ENCODE results near the gene TMC4. TPM values are rescaled to one million over a fixed set of nuclear protein-coding genes. Genes with fewer than 3 reads are reported as not detected.

TMC4 gene
- total and polyA plus RNA-seq, 2 experiments from 2014 or later, result 0.18 TPM; not detected in 1

DNA sequence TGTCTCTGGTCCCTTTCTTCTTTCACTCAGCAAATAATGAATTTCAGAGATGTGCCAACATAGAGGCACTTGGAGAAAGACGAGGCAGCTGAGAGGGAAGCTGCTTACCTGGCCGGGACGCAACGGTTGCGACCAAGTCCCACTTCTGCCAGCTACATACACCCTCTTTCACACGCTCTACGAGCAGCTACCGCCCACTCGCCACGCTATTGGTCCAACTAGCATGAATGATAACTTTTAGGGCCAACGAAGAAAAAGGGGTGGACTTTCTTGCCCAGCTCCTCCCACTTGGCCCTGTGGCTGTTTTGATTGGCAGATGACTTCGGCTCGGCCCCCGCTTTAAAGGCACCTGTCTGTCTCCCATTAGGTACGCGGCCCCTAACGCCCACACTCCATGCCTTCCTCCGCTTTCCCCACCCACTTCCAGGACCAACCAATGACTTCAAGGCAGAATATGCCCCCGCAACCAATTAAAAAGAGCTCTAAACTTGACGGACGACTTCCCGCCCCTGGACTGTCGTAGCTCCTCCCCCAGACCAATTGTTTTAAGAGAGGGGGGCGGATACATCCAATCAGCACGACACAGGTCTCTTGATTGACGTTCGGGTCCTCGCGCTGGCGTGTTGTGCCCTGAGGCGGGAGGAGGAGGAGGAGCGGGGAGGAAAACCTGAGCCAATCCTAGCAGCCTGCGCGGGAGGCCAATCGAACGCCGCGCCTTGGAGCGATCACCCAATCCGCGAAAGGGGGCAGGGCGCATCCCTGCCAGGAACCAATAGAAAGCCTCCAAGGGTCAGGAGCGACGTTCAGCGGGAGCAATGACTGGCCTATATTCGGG is 35.9 kb downstream of the TMC4 start:
- Histone ChIP-seq H3F3A (ENCODE audit: insufficient read depth) (peaks cover 13% of the 10 kb centered on the region; the same call in 1 of the 2 replicates), H3K9me3 (ENCODE audit: low read depth) (no peaks in the 10 kb centered on the region), H3K4me3 (peak overlapping the region; percentile 78), H3K9me2 (ENCODE audit: insufficient read depth) (no peaks in the 10 kb centered on the region), H3K4me2 (ENCODE audit: unreplicated experiment) (peak overlapping the region; percentile 81), H3K27me3 (replicated peaks; ENCODE audit: insufficient read depth) (no peaks in the 10 kb centered on the region), H3K27ac (peak overlapping the region; percentile 77), H4K20me1 (ENCODE audit: insufficient read depth) (peaks cover 4% of the 10 kb centered on the region; the same call in 1 of the 2 replicates), H3K79me2 (ENCODE audit: insufficient read depth) (peaks cover 45% of the 10 kb centered on the region), H3K36me3 (ENCODE audit: low read depth) (no peaks in the 10 kb centered on the region), H2AFZ (peak overlapping the region; percentile 89), H3K4me1 (ENCODE audit: insufficient read depth) (peaks cover 22% of the 10 kb centered on the region), H3K9ac (peak overlapping the region; percentile 98)
- in situ Hi-C loops (cut with MboI), result no loop called here
- WGBS, 2 experiments (ENCODE audit: low coverage in 1 of 2, low lambda C conversion rate in 2 of 2, missing lambda C conversion rate in 2 of 2), result 1 to 2% methylated on average over 43 to 46 of the region's 46 CpGs
- peak; percentile 100 for DNase-seq
- TF ChIP-seq EZH2phosphoT487 (IDR thresholded peaks at IDR 0.05; ENCODE audit: insufficient read depth, low read depth), result no peak
- no peak for TF ChIP-seq EZH2 (IDR thresholded peaks at IDR 0.05; ENCODE audit: insufficient read depth, poor library complexity, severe bottlenecking)

DNA sequence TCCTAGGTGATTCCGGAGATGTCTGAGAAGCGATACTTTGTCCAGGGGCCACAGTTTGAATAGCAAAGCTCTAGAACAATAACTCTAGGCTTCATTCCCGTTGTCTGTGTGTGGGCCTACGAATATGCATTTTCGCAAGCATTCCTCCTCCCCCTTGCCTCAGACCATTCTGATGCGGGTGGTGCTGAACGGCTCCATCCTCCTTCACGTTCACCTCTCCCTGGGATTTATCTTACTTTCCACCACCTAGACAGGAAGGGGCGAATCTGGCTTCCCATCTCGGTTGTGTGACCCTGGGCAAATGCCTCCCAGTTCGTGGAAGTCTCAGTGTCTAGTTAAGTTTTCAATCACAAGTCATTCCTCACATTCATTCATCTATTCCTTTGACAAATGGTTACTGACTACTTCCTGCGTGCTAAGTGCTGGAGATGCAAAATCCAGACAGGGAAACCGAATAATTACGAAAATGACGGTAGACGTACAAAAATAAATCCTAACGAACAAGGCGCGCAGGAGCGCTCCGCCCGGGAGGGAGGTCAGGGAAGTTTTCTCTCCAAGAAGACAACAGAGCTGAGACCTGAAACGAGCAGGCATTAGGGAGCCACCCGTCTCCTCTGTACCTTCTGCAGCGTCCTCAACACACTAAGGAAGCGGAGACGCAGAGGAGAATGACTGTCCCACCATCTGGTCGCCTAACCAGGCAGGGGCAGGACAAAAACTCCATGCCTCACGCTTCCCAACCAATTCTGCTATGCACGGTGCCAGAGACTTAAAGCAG is 36.7 kb downstream of the TMC4 start:
- TF ChIP-seq EZH2 (IDR thresholded peaks at IDR 0.05; ENCODE audit: insufficient read depth, poor library complexity, severe bottlenecking) (no peak), EZH2phosphoT487 (IDR thresholded peaks at IDR 0.05; ENCODE audit: insufficient read depth, low read depth) (no peak)

DNA sequence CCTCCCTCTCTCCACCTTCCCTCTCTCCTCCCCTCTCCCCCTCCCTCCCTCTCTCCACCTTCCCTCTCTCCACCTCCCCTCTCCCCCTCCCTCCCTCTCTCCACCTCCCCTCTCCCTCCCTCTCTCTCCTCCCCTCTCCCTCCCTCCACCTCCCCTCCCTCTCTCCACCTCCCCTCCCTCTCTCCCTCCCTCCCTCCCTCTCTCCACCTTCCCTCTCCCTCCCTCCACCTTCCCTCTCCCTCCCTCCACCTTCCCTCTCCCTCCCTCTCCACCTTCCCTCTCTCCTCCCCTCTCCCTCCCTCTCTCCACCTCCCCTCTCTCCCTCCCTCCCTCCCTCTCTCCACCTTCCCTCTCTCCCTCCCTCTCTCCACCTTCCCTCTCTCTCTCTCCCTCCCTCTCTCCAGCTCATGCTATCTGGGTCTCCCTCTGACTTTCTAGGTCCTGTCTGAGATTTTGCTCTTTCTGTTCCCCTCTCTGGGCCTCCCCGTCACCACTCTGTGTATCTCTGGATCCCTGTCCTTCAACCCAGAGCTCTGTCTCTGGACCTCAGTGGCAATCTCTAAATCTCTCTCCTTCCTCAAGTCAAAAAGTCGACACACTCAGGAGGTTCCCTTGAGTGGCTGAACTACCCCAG is 38.9 kb downstream of the TMC4 start:
- H3K27ac ChIP-seq, result no peak overlapping the region
- H3K4me1 ChIP-seq (ENCODE audit: insufficient read depth), result peaks cover 10% of the 10 kb centered on the region
- H3K4me3 ChIP-seq, result no peak overlapping the region
- peaks cover 11% of the 10 kb centered on the region; the same call in 1 of the 2 replicates for H3F3A ChIP-seq (ENCODE audit: insufficient read depth)
- in situ Hi-C loops (cut with MboI), result no loop called here
- no peaks in the 10 kb centered on the region; the same call in 1 of the 2 replicates for H3K36me3 ChIP-seq (ENCODE audit: low read depth)
- H3K9ac ChIP-seq, result no peak overlapping the region
- no peaks in the 10 kb centered on the region for H3K27me3 ChIP-seq (replicated peaks; ENCODE audit: insufficient read depth)
- H4K20me1 ChIP-seq (ENCODE audit: insufficient read depth), result peaks cover under 1% of the 10 kb centered on the region; the same call in 1 of the 2 replicates
- TF ChIP-seq EZH2phosphoT487 (IDR thresholded peaks at IDR 0.05; ENCODE audit: insufficient read depth, low read depth) (no peak), EZH2 (IDR thresholded peaks at IDR 0.05; ENCODE audit: insufficient read depth, poor library complexity, severe bottlenecking) (no peak)
- H3K4me2 ChIP-seq (ENCODE audit: unreplicated experiment), result no peak overlapping the region
- no peaks in the 10 kb centered on the region for H3K9me2 ChIP-seq (ENCODE audit: insufficient read depth)
- peaks cover 15% of the 10 kb centered on the region for H3K79me2 ChIP-seq (ENCODE audit: insufficient read depth)
- H3K9me3 ChIP-seq (ENCODE audit: low read depth), result no peaks in the 10 kb centered on the region
- WGBS, 2 experiments (ENCODE audit: low coverage in 1 of 2, low lambda C conversion rate in 2 of 2, missing lambda C conversion rate in 2 of 2), result 94 to 96% methylated on average over 2 of the region's 2 CpGs
- H2AFZ ChIP-seq, result no peak overlapping the region
- no peak for DNase-seq

More for the DNA sequence above, 36.7 kb downstream of the TMC4 start:
- Histone ChIP-seq H4K20me1 (ENCODE audit: insufficient read depth) (peaks cover 4% of the 10 kb centered on the region; the same call in 1 of the 2 replicates), H3K79me2 (ENCODE audit: insufficient read depth) (peaks cover 37% of the 10 kb centered on the region), H3K9ac (peak overlapping the region; percentile 63), H3F3A (ENCODE audit: insufficient read depth) (peaks cover 11% of the 10 kb centered on the region; the same call in 1 of the 2 replicates), H3K27me3 (replicated peaks; ENCODE audit: insufficient read depth) (no peaks in the 10 kb centered on the region), H3K9me3 (ENCODE audit: low read depth) (no peaks in the 10 kb centered on the region), H3K4me2 (ENCODE audit: unreplicated experiment) (peak overlapping the region; percentile 81), H2AFZ (peak overlapping the region; percentile 89), H3K36me3 (ENCODE audit: low read depth) (no peaks in the 10 kb centered on the region; the same call in 1 of the 2 replicates), H3K4me1 (ENCODE audit: insufficient read depth) (peaks cover 16% of the 10 kb centered on the region), H3K4me3 (peak overlapping the region; percentile 77), H3K27ac (peak overlapping the region; percentile 66), H3K9me2 (ENCODE audit: insufficient read depth) (no peaks in the 10 kb centered on the region)
- WGBS, 2 experiments (ENCODE audit: low coverage in 1 of 2, low lambda C conversion rate in 2 of 2, missing lambda C conversion rate in 2 of 2), result 2% methylated on average over 30 of the region's 30 CpGs
- peak; percentile 59 for DNase-seq
- in situ Hi-C loops (cut with MboI), result no loop called here
